ENCODE measurements around the gene CACNA1H. TPM values are rescaled to one million over a fixed set of nuclear protein-coding genes. Genes with fewer than 3 reads are reported as not detected.

The CACNA1H gene
- total RNA-seq, 2 experiments from 2014 or later: 0.27 to 0.34 TPM

- no peak overlapping the region for H3K4me3 Mint-ChIP-seq
Measured at GRCh38 chr16:1259760-1260068, 106.8 kb downstream of the CACNA1H start.

GRCh38 chr16:1260101-1260680 is 107.3 kb downstream of the CACNA1H start:
- H3K4me3 Mint-ChIP-seq: no peak overlapping the region
- ChIA-PET CTCF (no interaction called here), POLR2A (no interaction called here)
- no peaks in the 10 kb centered on the region for H3K36me3 Mint-ChIP-seq (ENCODE audit: low read depth)
- DNase-seq (no peak), ATAC-seq (no peak)
- peaks cover 3% of the 10 kb centered on the region for H3K4me1 Mint-ChIP-seq (ENCODE audit: low read depth)
- TF ChIP-seq CTCF (IDR thresholded peaks at IDR 0.05): no peak
- intact Hi-C loops (cut with micrococcal nuclease): no loop called here
- peaks cover 21% of the 10 kb centered on the region for H3K27me3 Mint-ChIP-seq
- no peak overlapping the region for H3K27ac Mint-ChIP-seq
- peaks cover 4% of the 10 kb centered on the region for H3K9me3 Mint-ChIP-seq

More at GRCh38 chr16:1259760-1260068, 106.8 kb downstream of the CACNA1H start:
- intact Hi-C loops (cut with micrococcal nuclease): no loop called here
- Mint-ChIP-seq H3K27me3 (peaks cover 21% of the 10 kb centered on the region), H3K9me3 (peaks cover 4% of the 10 kb centered on the region), H3K36me3 (ENCODE audit: low read depth) (no peaks in the 10 kb centered on the region), H3K4me1 (ENCODE audit: low read depth) (peaks cover 3% of the 10 kb centered on the region), H3K27ac (no peak overlapping the region)
- TF ChIP-seq CTCF (IDR thresholded peaks at IDR 0.05): no peak
- DNase-seq (no peak), ATAC-seq (no peak)
- ChIA-PET CTCF (no interaction called here), POLR2A (no interaction called here)

GRCh38 chr16:1261131-1261892 is 108.4 kb downstream of the CACNA1H start:
- peak overlapping the region; percentile 12 for H3K4me3 Mint-ChIP-seq
- peak; percentile 32 for DNase-seq
- ChIA-PET CTCF (no interaction called here), POLR2A (interaction anchor here (1.0 kb wide), 1 partner anchor 8 kb away, joined by 3 read pairs; no protein-coding TSS in a partner anchor)
- H3K9me3 Mint-ChIP-seq: peaks cover 4% of the 10 kb centered on the region
- no peak for TF ChIP-seq CTCF (IDR thresholded peaks at IDR 0.05)
- peak; percentile 57 for ATAC-seq
- peaks cover 21% of the 10 kb centered on the region for H3K27me3 Mint-ChIP-seq
- H3K36me3 Mint-ChIP-seq (ENCODE audit: low read depth): no peaks in the 10 kb centered on the region
- no peak overlapping the region for H3K27ac Mint-ChIP-seq
- intact Hi-C loops (cut with micrococcal nuclease): no loop called here
- H3K4me1 Mint-ChIP-seq (ENCODE audit: low read depth): peaks cover 3% of the 10 kb centered on the region

GRCh38 chr16:1262210-1262845 is 109.4 kb downstream of the CACNA1H start:
- DNase-seq: no peak
- POLR2A ChIA-PET: no interaction called here
- Mint-ChIP-seq H3K9me3 (peaks cover 4% of the 10 kb centered on the region), H3K27ac (no peak overlapping the region), H3K36me3 (ENCODE audit: low read depth) (no peaks in the 10 kb centered on the region), H3K4me1 (ENCODE audit: low read depth) (peaks cover 3% of the 10 kb centered on the region), H3K27me3 (peaks cover 21% of the 10 kb centered on the region), H3K4me3 (no peak overlapping the region)
- intact Hi-C loops (cut with micrococcal nuclease): no loop called here
- no peak for ATAC-seq
- TF ChIP-seq CTCF (IDR thresholded peaks at IDR 0.05): no peak
- CTCF ChIA-PET: no interaction called here

GRCh38 chr16:1262846-1263221 is 109.9 kb downstream of the CACNA1H start:
- Mint-ChIP-seq H3K36me3 (ENCODE audit: low read depth) (no peaks in the 10 kb centered on the region), H3K4me3 (no peak overlapping the region), H3K27ac (no peak overlapping the region), H3K27me3 (peaks cover 21% of the 10 kb centered on the region), H3K4me1 (ENCODE audit: low read depth) (peaks cover 3% of the 10 kb centered on the region), H3K9me3 (peaks cover 4% of the 10 kb centered on the region)
- intact Hi-C loops (cut with micrococcal nuclease): no loop called here
- no peak for DNase-seq
- TF ChIP-seq CTCF (IDR thresholded peaks at IDR 0.05): no peak
- no peak for ATAC-seq
- ChIA-PET CTCF (no interaction called here), POLR2A (no interaction called here)

Data from activated CD8-positive, alpha-beta T cell treated with anti-CD3 and anti-CD28 coated beads for 36 hours (primary cell).